Left ventricle myocardium inferior (tissue), 1 donor: ENCODE measurements around the gene INPP4B. TPM values are rescaled to one million over a fixed set of nuclear protein-coding genes. Genes with fewer than 3 reads are reported as not detected.
A peak's percentile ranks its signal among the peaks of the same experiment; 100 is the strongest.
"Not testable (repeated sequence)": the region's sequence is repeated elsewhere in the genome, so short reads cannot be mapped to it uniquely, and the experiment has no call there.

ENCODE experiments used
- DNase-seq: peaks from one replicate; pipeline ENCODE4 v3.0.0-alpha.2; 2020
- H3K27ac ChIP-seq: fragments of 200-600 bp; replicated peaks from 2 replicates; pipeline ENCODE4 v1.8.0; 2021
- H3K27me3 ChIP-seq: fragments of 200-600 bp; 2 replicates; pipeline ENCODE4 v1.8.0; 2021; ENCODE audit warnings: low read depth
- H3K36me3 ChIP-seq: fragments of 200-600 bp; 2 replicates; pipeline ENCODE4 v1.8.0; 2021
- H3K4me1 ChIP-seq: fragments of 200-600 bp; 2 replicates; pipeline ENCODE4 v1.8.0; 2021
- H3K4me3 ChIP-seq: fragments of 200-600 bp; 2 replicates; pipeline ENCODE4 v1.8.0; 2021; ENCODE audit warnings: mild to moderate bottlenecking, moderate library complexity
- H3K9me3 ChIP-seq: fragments of 200-600 bp; replicated peaks from 2 replicates; pipeline ENCODE4 v1.8.0; 2021
- CTCF ChIP-seq: fragments of 200-600 bp; IDR thresholded peaks from 2 replicates; pipeline ENCODE4 v1.8.0; 2021; ENCODE audit warnings: antibody characterized with exemption, mild to moderate bottlenecking, borderline replicate concordance
- intact Hi-C: fragments of 100-400 bp; cut with micrococcal nuclease; formaldehyde crosslinking; loops from one replicate; pipeline ENCODE4 v1.11.0; 2022
- total RNA-seq: library from RNA; stranded (reverse); fragmentation: NEBNext Ultra II Directional; extraction: Animal tissue kit (Norgen Biotek cat#: 25700); gene quantifications from one replicate; pipeline ENCODE4 v1.2.1, GENCODE V29; 2021
- donor health status: DM: no; HTN: yes; CAD: no; lungs with severe emphysema.

Gene INPP4B
- total RNA-seq, 1 donor from 2014 or later: 61.1 TPM

- Histone ChIP-seq H3K27ac (no peak overlapping the region), H3K9me3 (peaks cover 38% of the 10 kb centered on the region), H3K4me3 (no peak overlapping the region), H3K27me3 (no peaks in the 10 kb centered on the region), H3K4me1 (no peaks in the 10 kb centered on the region), H3K36me3 (no peaks in the 10 kb centered on the region)
- no peak for TF ChIP-seq CTCF
- DNase-seq: no peak
- intact Hi-C loops: no loop called here
Measured at GRCh38 chr4:142663828-142664227, 182.3 kb downstream of the INPP4B start.

DNA sequence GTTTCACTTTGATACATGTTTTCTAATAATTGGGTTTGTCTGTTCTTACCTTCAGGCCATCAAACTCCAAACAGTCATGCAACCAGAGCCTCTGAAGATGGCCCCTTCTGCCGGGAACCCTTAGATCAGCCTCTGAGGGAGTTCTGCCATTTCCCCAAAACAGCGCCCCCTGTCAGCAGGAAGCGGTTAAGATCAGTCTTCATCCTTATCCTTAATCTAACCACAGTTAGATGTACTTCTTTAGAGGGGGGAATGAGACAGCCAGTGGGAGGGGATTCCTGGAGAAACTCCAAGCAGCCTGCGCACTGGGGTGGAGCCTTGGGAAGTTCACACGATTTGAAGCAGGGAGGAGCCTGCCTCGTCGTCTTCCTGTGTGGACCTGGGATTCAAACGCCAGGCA, 185.4 kb downstream of the INPP4B start:
- intact Hi-C loops: no loop called here
- H3K27me3 ChIP-seq: no peaks in the 10 kb centered on the region
- DNase-seq: no peak
- H3K4me1 ChIP-seq: no peaks in the 10 kb centered on the region
- H3K27ac ChIP-seq: no peak overlapping the region
- H3K4me3 ChIP-seq: no peak overlapping the region
- H3K9me3 ChIP-seq: peaks cover 51% of the 10 kb centered on the region
- H3K36me3 ChIP-seq: peaks cover 14% of the 10 kb centered on the region
- no peak for TF ChIP-seq CTCF

GRCh38 chr4:142656178-142656577, 189.9 kb downstream of the INPP4B start:
- H3K27ac ChIP-seq: no peak overlapping the region
- H3K9me3 ChIP-seq: peaks cover 97% of the 10 kb centered on the region
- no peak overlapping the region for H3K4me3 ChIP-seq
- DNase-seq: no peak
- no peaks in the 10 kb centered on the region for H3K4me1 ChIP-seq
- no peak for TF ChIP-seq CTCF
- no peaks in the 10 kb centered on the region for H3K27me3 ChIP-seq
- peaks cover 34% of the 10 kb centered on the region for H3K36me3 ChIP-seq
- intact Hi-C loops: no loop called here

GRCh38 chr4:142648378-142648777, 197.7 kb downstream of the INPP4B start:
- Histone ChIP-seq H3K9me3 (peaks cover 38% of the 10 kb centered on the region), H3K27ac (no peak overlapping the region), H3K4me3 (no peak overlapping the region), H3K27me3 (no peaks in the 10 kb centered on the region), H3K36me3 (peaks cover under 1% of the 10 kb centered on the region), H3K4me1 (peaks cover 15% of the 10 kb centered on the region)
- intact Hi-C loops: no loop called here
- no peak for DNase-seq
- no peak for TF ChIP-seq CTCF

DNA sequence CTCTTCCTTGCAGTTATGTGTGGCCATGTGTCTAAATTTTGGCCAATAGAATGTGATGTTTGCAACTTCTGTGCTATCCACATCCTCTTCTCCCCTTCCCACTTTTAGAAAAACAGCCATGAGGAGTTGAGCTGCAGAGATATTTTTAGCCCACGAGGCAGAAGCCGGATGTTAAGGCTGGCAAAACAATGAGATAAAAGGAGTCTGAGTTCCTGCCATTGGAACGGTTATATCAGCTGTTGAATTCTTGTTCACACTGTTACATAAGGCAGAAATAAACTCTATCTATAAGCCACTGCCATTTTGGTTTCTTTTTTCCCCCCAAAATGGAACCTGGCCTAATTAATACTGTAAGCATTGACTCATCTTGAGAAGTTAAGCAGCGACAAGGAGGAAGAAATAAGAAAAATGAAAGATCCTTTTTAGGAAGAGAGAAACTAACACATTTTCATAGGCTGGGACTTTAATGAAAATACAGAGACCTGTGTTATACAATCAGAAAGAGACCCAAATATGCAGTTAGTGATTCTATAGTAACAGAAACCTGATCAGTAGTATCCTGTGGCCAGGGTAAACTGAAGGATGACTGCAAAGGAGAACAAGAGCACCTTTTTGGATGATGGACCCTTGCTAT, 200.5 kb downstream of the INPP4B start:
- Histone ChIP-seq H3K9me3 (peaks cover 14% of the 10 kb centered on the region), H3K4me1 (peaks cover 15% of the 10 kb centered on the region), H3K4me3 (no peak overlapping the region), H3K27me3 (no peaks in the 10 kb centered on the region), H3K27ac (peak overlapping the region; percentile 52), H3K36me3 (no peaks in the 10 kb centered on the region)
- TF ChIP-seq CTCF: no peak
- intact Hi-C loops: no loop called here
- no peak for DNase-seq

DNA sequence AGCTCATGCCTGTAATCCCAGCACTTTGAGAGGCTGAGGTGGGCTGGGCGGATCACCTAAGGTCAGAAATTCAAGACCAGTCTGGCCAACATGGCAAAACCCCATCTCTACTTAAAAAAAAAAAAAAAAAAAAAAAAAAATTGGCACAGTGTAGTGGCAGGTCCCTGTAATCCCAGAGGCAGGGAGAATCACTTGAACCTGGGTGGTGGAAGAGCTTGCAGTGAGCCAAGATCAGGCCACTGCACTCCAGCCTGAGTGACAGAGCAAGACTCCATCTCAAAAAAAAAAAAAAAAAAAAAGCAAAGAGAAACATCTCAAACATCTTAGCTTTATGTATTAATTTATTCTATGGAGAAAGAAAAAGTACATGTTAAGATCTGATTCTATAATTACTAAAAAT, 201.5 kb downstream of the INPP4B start:
- H3K4me3 ChIP-seq, H3K27ac ChIP-seq, H3K27me3 ChIP-seq, H3K36me3 ChIP-seq, DNase-seq, intact Hi-C loops, H3K9me3 ChIP-seq: not testable (repeated sequence)
- H3K4me1 ChIP-seq: peaks cover 15% of the 10 kb centered on the region
